GM18873 (cell line): Measurements from ENCODE around the gene STYXL2.

Source experiments
- ATAC-seq: cut with Tn5 transposase; IDR thresholded peaks from one replicate; pipeline ENCODE4 v1.9.1; 2021; ENCODE audit warnings: mild to moderate bottlenecking, moderate library complexity, moderate number of reproducible peaks; ENCODE audit not compliant: unreplicated experiment, low FRiP score

Gene STYXL2

GRCh38 chr1:167128261-167129227 lies 34.7 kb downstream of the STYXL2 start:
- ATAC-seq = no peak

DNA sequence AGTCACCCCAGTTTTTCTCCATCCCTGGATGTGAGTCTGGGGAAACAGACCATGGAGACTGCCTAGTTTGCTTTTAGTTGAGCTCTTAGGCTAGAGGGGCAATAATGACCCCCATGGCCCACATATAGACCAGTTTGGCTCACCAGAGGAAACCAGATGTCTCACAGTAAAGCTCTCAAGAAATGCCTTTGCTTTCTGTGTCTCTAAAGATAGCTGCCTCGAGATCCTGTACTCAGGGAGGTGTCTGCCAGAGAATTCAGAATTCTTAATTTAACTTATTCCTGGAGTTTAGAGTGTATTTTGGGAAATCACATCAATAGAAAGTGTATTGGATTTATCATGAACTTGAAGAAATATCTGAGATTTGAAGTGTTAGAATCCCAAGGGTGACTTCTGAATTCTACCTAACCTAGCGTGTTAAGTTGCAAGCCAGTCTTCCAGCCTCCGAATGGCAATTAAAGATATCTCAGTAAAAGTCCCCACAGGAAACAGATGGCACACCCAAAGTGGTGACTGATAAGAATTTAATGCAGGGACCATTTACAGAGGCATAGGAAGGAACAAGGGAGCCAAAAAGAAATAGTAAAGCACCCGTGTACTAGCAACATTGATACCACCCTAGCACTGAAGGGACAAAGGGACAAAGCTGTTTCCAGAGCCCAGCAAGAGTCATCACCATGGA lies 37.1 kb downstream of the STYXL2 start:
- ATAC-seq = no peak

DNA sequence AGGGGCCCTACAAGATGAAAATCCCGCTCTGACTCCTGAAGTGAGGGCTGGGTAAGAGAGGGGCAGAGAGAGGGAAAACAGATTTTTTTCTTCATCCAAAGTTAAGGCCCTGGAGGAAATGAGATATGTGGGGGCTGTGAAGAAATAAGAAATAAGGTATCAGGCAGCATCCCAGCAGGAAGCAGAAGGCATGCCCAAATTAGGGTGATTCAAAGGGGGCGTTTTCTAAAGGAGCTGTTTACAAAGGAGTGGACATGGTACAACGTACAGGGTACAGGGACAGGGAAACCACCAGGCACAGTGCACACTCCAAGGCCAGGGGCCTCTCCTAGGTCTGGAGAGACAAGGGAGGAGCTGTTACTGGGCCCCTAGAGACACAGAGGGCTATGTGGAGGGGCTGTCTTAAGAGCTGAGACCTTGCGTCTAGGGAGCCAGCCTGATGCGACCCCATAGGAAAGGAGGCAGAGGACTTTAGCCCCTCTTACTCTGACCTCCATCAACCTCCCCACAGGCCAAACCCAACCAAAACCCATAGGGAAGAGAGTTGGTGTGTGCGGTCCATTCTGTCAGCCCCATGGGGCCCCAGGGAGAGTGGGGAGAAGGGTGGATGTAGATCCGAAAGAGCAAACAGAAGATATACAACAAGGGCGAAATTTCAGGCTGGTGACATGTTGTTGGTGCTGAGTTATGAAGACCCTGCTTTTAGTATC lies 38.6 kb downstream of the STYXL2 start:
- ATAC-seq = no peak

- ATAC-seq = no peak
Observed at GRCh38 chr1:167135281-167135840, 41.5 kb downstream of the STYXL2 start.

- no peak for ATAC-seq
Observed at GRCh38 chr1:167136191-167136614, 42.3 kb downstream of the STYXL2 start.

DNA sequence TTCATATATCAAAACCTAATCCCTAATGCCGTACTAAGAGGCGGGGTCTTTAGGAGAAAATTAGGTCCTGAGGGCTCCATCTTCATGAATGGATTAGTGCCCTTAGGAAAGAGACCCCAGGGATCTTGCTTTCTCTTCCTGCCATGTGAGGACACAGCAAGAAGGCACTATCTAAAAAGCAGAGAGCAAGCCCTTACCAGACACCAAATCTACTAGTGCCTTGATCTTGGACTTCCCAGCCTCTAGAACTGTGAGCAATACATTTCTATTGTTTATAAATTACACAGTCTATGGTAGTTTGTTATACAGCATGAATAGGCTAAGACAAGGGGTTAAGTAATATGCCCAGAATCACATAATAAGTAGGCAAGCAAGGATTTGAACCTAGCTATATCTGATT lies 42.9 kb downstream of the STYXL2 start:
- no peak for ATAC-seq

- no peak for ATAC-seq
Observed at GRCh38 chr1:167137332-167137781, 43.5 kb downstream of the STYXL2 start.

DNA sequence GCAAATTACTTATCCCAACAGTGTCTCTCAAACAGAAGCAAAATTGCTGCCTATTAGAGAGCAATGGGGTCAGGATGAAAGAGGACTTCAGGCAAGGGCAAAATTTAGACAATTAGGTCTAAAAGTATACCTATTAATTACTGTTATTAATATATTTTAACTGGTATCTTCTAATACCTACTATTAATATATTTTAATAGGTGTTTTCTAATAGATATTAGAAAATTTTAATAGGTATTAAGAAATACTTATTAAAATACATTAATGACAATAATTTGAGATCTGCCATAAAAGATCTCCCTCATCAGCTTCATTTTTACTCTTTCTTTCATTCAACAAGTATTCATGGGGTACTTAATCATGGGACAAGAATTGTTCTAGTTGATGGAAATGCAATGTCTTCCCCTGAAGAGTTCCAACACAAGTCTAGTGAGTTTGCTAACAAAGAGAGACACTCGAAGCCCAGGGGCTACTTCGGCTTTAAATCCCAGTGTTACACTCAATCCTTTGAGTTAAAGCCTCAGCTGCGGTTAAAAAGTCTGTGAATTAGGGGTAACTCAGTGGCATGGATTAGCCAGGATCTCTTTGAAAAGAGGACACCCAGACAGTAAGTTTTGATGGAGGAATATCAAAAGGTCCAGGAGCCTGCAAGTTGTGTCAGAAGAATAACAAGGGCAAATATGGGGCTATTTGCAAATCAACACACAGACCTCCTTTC lies 44.1 kb downstream of the STYXL2 start:
- no peak for ATAC-seq

DNA sequence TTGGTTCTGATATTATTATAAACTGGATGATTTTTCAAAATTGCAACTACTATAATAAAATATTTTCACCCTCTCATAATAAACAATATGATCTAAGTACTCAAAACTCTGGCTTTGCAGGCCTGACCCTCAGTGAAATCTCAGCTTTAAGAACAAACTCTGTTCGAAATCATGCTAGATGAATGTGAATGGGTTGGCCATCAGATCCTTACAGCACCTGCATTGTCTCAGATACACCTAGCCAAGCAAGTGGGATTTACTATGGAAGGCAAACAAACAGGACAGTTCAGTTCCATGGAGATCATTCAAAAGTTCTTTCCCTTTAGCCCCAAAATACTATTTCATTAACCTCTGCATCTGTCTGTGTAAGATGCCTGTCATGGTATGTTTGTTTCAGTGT lies 44.8 kb downstream of the STYXL2 start:
- no peak for ATAC-seq

GRCh38 chr1:167141963-167142362 lies 48.1 kb downstream of the STYXL2 start:
- no peak for ATAC-seq
